Trophoblast cell (in vitro differentiated cells and primary cell): ENCODE results near the gene EYS.

Experiments used
- DNase-seq, 2 donors: peaks; one replicate each; pipeline ENCODE4 v3.0.0-alpha.2; 2016
- H2AFZ ChIP-seq: 2 replicates; pipeline ENCODE4 v1.6.1; 2013; ENCODE audit warnings: low read length, moderate library complexity, mild to moderate bottlenecking; ENCODE audit not compliant: insufficient read depth, poor library complexity
- H2AK5ac ChIP-seq: 2 replicates; pipeline ENCODE4 v1.6.1; 2013; ENCODE audit warnings: mild to moderate bottlenecking, low read length
- H2BK120ac ChIP-seq: 2 replicates; pipeline ENCODE4 v1.6.1; 2013; ENCODE audit warnings: low read length, mild to moderate bottlenecking, moderate library complexity; ENCODE audit not compliant: insufficient read depth, poor library complexity
- H2BK12ac ChIP-seq: 2 replicates; pipeline ENCODE4 v1.6.1; 2013; ENCODE audit warnings: mild to moderate bottlenecking, low read length, moderate library complexity
- H2BK5ac ChIP-seq: 2 replicates; pipeline ENCODE4 v1.6.1; 2013; ENCODE audit warnings: low read length, low read depth, moderate library complexity, mild to moderate bottlenecking; ENCODE audit not compliant: poor library complexity
- H3K14ac ChIP-seq: 2 replicates; pipeline ENCODE4 v1.6.1; 2013; ENCODE audit warnings: mild to moderate bottlenecking, low read length
- H3K18ac ChIP-seq: 2 replicates; pipeline ENCODE4 v1.6.1; 2013; ENCODE audit warnings: mild to moderate bottlenecking, low read length
- H3K23ac ChIP-seq: 2 replicates; pipeline ENCODE4 v1.6.1; 2013; ENCODE audit warnings: low read length
- H3K27ac ChIP-seq: 2 replicates; pipeline ENCODE4 v1.5.1; 2013; ENCODE audit warnings: low read depth, mild to moderate bottlenecking, inconsistent platforms, low read length, moderate library complexity
- H3K27me3 ChIP-seq: 2 replicates; pipeline ENCODE4 v1.6.1; 2013; ENCODE audit warnings: inconsistent platforms, mild to moderate bottlenecking, low read length, moderate library complexity; ENCODE audit not compliant: insufficient read depth
- H3K36me3 ChIP-seq, 2 experiments: 1 replicate in 1 of 2; 2 replicates in 1 of 2; pipeline ENCODE4 v1.6.1; 2013; ENCODE audit warnings: low read length in 2 of 2, mild to moderate bottlenecking in 2 of 2, moderate library complexity in 1 of 2; ENCODE audit not compliant: insufficient read depth in 2 of 2, control insufficient read depth in 1 of 2
- H3K4ac ChIP-seq: 2 replicates; pipeline ENCODE4 v1.6.1; 2013; ENCODE audit warnings: low read depth, mild to moderate bottlenecking, low read length, moderate library complexity
- H3K4me1 ChIP-seq, 2 experiments: 1 replicate in 1 of 2; 2 replicates in 1 of 2; pipeline ENCODE4 v1.6.1; 2013; ENCODE audit warnings: low read length in 2 of 2, mild to moderate bottlenecking in 2 of 2, moderate library complexity in 1 of 2; ENCODE audit not compliant: insufficient read depth in 2 of 2, control insufficient read depth in 1 of 2
- H3K4me2 ChIP-seq: 2 replicates; pipeline ENCODE4 v1.6.1; 2013; ENCODE audit warnings: inconsistent platforms, mild to moderate bottlenecking, low read length, moderate library complexity
- H3K4me3 ChIP-seq: 2 replicates; pipeline ENCODE4 v1.5.1; 2013; ENCODE audit warnings: mild to moderate bottlenecking, low read depth, low read length, inconsistent platforms
- H3K79me1 ChIP-seq: one replicate; pipeline ENCODE4 v1.6.1; 2013; ENCODE audit warnings: low read length
- H3K79me2 ChIP-seq: 2 replicates; pipeline ENCODE4 v1.6.1; 2013; ENCODE audit warnings: low read length, mild to moderate bottlenecking; ENCODE audit not compliant: control insufficient read depth, insufficient read depth, poor library complexity
- H3K9ac ChIP-seq: 2 replicates; pipeline ENCODE4 v1.6.1; 2013; ENCODE audit warnings: mild to moderate bottlenecking, low read length
- H3K9me3 ChIP-seq: 2 replicates; pipeline ENCODE4 v1.6.1; 2013; ENCODE audit warnings: low read depth, mild to moderate bottlenecking, control low read depth, inconsistent platforms, low read length; ENCODE audit not compliant: insufficient read depth
- H4K12ac ChIP-seq: 2 replicates; pipeline ENCODE4 v1.6.1; 2013; ENCODE audit warnings: low read depth, mild to moderate bottlenecking, low read length, moderate library complexity
- H4K8ac ChIP-seq: 2 replicates; pipeline ENCODE4 v1.6.1; 2013; ENCODE audit warnings: low read depth, mild to moderate bottlenecking, low read length, moderate library complexity
- H4K91ac ChIP-seq: one replicate; pipeline ENCODE4 v1.6.1; 2013; ENCODE audit warnings: low read depth, mild to moderate bottlenecking, low read length, moderate library complexity
- WGBS: extraction: QIAGEN DNeasy Blood & Tissue Kit; methylation state at CpG from one replicate; pipeline ENCODE4 v1.1.7; 2013; ENCODE audit warnings: missing lambda C conversion rate; ENCODE audit not compliant: insufficient read length, insufficient coverage; ENCODE audit errors: extremely low coverage; 5-methylcytosine and 5-hydroxymethylcytosine counted together

The EYS gene

DNA sequence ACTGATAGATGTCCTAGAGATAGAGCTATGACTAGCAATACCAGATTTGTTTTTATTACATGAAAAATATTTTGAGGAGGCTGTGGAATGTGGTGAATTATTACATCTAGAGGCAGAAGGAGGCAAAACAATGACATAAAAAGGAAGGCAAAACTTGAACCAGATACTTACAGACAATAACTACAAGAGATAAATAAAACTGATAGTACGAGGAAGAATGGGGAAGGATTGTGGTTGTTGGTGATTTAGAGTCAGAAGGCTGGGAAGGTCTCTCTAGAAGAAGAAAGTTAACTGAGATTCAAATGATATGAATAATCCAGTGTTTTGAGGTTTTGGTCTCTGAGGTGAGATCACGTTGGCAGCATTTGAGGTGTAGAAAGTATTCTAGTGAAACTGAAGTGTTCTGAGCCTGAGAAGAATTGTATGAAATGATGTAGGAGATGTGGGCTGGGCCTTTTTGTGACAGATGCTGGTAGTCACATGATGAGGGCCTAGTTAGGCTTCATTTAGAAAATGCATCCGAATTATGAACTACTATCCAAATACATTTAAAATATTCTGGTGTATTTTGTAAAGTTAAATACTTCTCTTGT is 589.1 kb downstream of the EYS start:
- no peak overlapping the region for H3K4me3 ChIP-seq
- H3K27me3 ChIP-seq = no peaks in the 10 kb centered on the region
- H3K9ac ChIP-seq = no peak overlapping the region
- H3K79me1 ChIP-seq = no peaks in the 10 kb centered on the region
- H4K12ac ChIP-seq = no peak overlapping the region
- no peaks in the 10 kb centered on the region for H3K4me1 ChIP-seq
- no peak overlapping the region for H2BK12ac ChIP-seq
- no peaks in the 10 kb centered on the region for H3K36me3 ChIP-seq
- H3K4ac ChIP-seq = no peak overlapping the region
- H2AK5ac ChIP-seq = no peak overlapping the region
- no peak for DNase-seq
- H2AFZ ChIP-seq = no peak overlapping the region
- WGBS = no CpG with 5 or more reads among the region's 3 CpGs
- no peak overlapping the region for H4K8ac ChIP-seq
- no peak overlapping the region for H2BK5ac ChIP-seq
- H3K18ac ChIP-seq = no peak overlapping the region
- no peak overlapping the region for H4K91ac ChIP-seq
- H2BK120ac ChIP-seq = no peak overlapping the region
- no peak overlapping the region for H3K14ac ChIP-seq
- no peak overlapping the region for H3K23ac ChIP-seq
- H3K27ac ChIP-seq = no peak overlapping the region
- H3K9me3 ChIP-seq = no peaks in the 10 kb centered on the region
- H3K4me2 ChIP-seq = no peak overlapping the region
- H3K79me2 ChIP-seq = no peaks in the 10 kb centered on the region

DNA sequence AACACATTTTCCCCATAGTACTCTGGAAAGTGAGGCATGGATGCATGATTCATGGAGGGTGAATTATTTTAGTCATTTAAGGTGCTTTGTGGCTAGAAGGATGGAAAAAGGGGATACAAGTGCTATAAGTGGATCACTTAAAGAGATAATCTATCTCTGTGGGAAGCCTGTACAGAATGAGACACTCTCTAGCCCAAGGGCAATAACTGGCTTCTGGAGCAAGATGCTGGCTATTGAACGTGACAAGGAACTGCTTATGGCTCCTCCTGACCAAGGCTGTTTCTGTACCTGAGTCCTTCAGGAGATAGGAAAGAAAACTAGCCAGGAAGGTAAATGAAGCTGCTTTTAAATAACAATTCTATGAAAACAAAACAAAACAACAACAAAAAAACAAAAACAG is 590.7 kb downstream of the EYS start:
- no peaks in the 10 kb centered on the region for H3K27me3 ChIP-seq
- H2BK120ac ChIP-seq = no peak overlapping the region
- no peak overlapping the region for H2AK5ac ChIP-seq
- H2BK12ac ChIP-seq = no peak overlapping the region
- WGBS = no CpG with 5 or more reads among the region's 1 CpG
- no peak overlapping the region for H4K8ac ChIP-seq
- no peak overlapping the region for H3K27ac ChIP-seq
- H3K79me2 ChIP-seq = no peaks in the 10 kb centered on the region
- no peaks in the 10 kb centered on the region for H3K79me1 ChIP-seq
- peak; percentile 48 to 70 for DNase-seq
- H3K4me3 ChIP-seq = no peak overlapping the region
- H3K36me3 ChIP-seq = no peaks in the 10 kb centered on the region
- H4K91ac ChIP-seq = no peak overlapping the region
- no peak overlapping the region for H3K23ac ChIP-seq
- no peak overlapping the region for H3K9ac ChIP-seq
- no peaks in the 10 kb centered on the region for H3K4me1 ChIP-seq
- no peak overlapping the region for H4K12ac ChIP-seq
- no peak overlapping the region for H3K14ac ChIP-seq
- H3K9me3 ChIP-seq = no peaks in the 10 kb centered on the region
- no peak overlapping the region for H2AFZ ChIP-seq
- no peak overlapping the region for H2BK5ac ChIP-seq
- no peak overlapping the region for H3K18ac ChIP-seq
- H3K4me2 ChIP-seq = no peak overlapping the region
- H3K4ac ChIP-seq = no peak overlapping the region

DNA sequence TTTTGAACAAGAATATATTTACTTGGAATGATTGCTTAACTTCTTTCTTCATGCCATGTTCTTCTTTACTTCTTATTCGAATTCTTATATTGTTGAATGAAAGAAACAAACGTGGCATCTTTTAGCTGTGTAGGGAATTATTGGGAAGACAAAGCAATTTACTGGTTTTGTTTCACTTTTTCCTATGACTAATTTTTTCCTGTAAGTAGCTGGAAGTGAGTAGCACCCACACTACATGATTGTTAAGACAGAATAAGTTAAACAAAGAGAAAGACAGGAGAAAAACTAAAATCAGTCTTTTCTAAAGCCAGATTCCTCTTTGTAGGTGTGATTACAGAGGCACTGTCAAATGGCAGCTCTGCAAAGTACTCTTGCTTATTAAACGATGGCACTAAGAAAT is 593.4 kb downstream of the EYS start:
- no peak overlapping the region for H3K23ac ChIP-seq
- no peak overlapping the region for H4K8ac ChIP-seq
- DNase-seq = no peak
- no peak overlapping the region for H3K27ac ChIP-seq
- H4K12ac ChIP-seq = no peak overlapping the region
- no peak overlapping the region for H4K91ac ChIP-seq
- no peaks in the 10 kb centered on the region for H3K79me2 ChIP-seq
- no peaks in the 10 kb centered on the region for H3K27me3 ChIP-seq
- H3K18ac ChIP-seq = no peak overlapping the region
- no peaks in the 10 kb centered on the region for H3K79me1 ChIP-seq
- no peak overlapping the region for H2AK5ac ChIP-seq
- no peak overlapping the region for H3K4me3 ChIP-seq
- H2BK12ac ChIP-seq = no peak overlapping the region
- H3K9me3 ChIP-seq = no peaks in the 10 kb centered on the region
- H3K4me2 ChIP-seq = no peak overlapping the region
- no peak overlapping the region for H2BK120ac ChIP-seq
- no peak overlapping the region for H2AFZ ChIP-seq
- no peak overlapping the region for H3K14ac ChIP-seq
- no CpG with 5 or more reads among the region's 3 CpGs for WGBS
- no peak overlapping the region for H3K4ac ChIP-seq
- H2BK5ac ChIP-seq = no peak overlapping the region
- no peak overlapping the region for H3K9ac ChIP-seq
- no peaks in the 10 kb centered on the region for H3K36me3 ChIP-seq
- no peaks in the 10 kb centered on the region for H3K4me1 ChIP-seq

DNA sequence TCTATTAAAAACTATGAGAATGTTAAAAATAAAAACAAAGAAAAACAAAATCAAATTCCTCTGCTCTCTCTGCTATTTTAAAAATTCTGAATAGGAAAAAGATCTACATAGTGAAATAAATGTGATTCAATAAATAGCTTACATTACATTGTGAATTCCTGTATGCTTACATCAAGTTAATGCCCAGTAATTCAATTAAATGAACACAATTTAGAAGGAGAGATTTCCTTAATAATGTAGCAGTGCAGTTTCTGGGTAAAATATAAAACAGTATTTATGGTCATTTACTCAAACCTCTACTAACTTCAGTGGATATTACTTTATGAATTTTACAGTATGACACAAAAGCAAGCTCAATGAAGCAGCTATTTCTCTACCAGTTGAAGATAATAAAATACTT is 594.6 kb downstream of the EYS start:
- no peaks in the 10 kb centered on the region for H3K27me3 ChIP-seq
- no peaks in the 10 kb centered on the region for H3K4me1 ChIP-seq
- no peak overlapping the region for H2BK120ac ChIP-seq
- H3K18ac ChIP-seq = no peak overlapping the region
- no peak overlapping the region for H2AFZ ChIP-seq
- H3K79me2 ChIP-seq = no peaks in the 10 kb centered on the region
- H3K27ac ChIP-seq = no peak overlapping the region
- H3K14ac ChIP-seq = no peak overlapping the region
- no peak overlapping the region for H3K9ac ChIP-seq
- no peak overlapping the region for H3K23ac ChIP-seq
- DNase-seq = no peak
- H4K8ac ChIP-seq = no peak overlapping the region
- no peak overlapping the region for H3K4ac ChIP-seq
- no peak overlapping the region for H4K91ac ChIP-seq
- H3K36me3 ChIP-seq = no peaks in the 10 kb centered on the region
- no peak overlapping the region for H4K12ac ChIP-seq
- H2BK5ac ChIP-seq = no peak overlapping the region
- no peak overlapping the region for H3K4me3 ChIP-seq
- H3K4me2 ChIP-seq = no peak overlapping the region
- H3K79me1 ChIP-seq = no peaks in the 10 kb centered on the region
- H3K9me3 ChIP-seq = no peaks in the 10 kb centered on the region
- H2AK5ac ChIP-seq = no peak overlapping the region
- H2BK12ac ChIP-seq = no peak overlapping the region
